Transverse colon (tissue), 4 donors: ENCODE data around the gene DAZAP2. TPM values are rescaled to one million over a fixed set of nuclear protein-coding genes. Genes with fewer than 3 reads are reported as not detected.
"Not testable (repeated sequence)": the region's sequence is repeated elsewhere in the genome, so short reads cannot be mapped to it uniquely, and the experiment has no call there.

ENCODE experiments used
- DNase-seq: peaks from one replicate; pipeline ENCODE4 v3.0.0-alpha.2; 2019
- H3K27ac ChIP-seq, 4 donors: fragments of 200-600 bp; sonication (generic); 2 replicates each; pipeline ENCODE4 v1.5.1; 2016 to 2018; ENCODE audit warnings: inconsistent platforms in 4 of 4
- H3K27me3 ChIP-seq: fragments of 200-600 bp; sonication (generic); 2 replicates; pipeline ENCODE4 v1.5.1; 2017; ENCODE audit warnings: inconsistent platforms
- H3K36me3 ChIP-seq, 4 donors: fragments of 200-600 bp; sonication (generic); 2 replicates each; pipeline ENCODE4 v1.5.1; 2017 to 2019; ENCODE audit warnings: inconsistent platforms in 4 of 4
- H3K4me1 ChIP-seq, 4 donors: fragments of 200-600 bp; sonication (generic); 2 replicates each; pipeline ENCODE4 v1.5.1; 2017 to 2020; ENCODE audit warnings: inconsistent platforms in 4 of 4
- H3K4me3 ChIP-seq, 4 donors: fragments of 200-600 bp; sonication (generic); 1 replicate in 1 of 4; 2 replicates in 3 of 4; pipeline versions ENCODE4 v1.5.1 to v1.6.1; 2017 to 2019; ENCODE audit warnings: inconsistent platforms in 4 of 4
- H3K9me3 ChIP-seq, 2 donors: fragments of 200-600 bp; sonication (generic); 2 replicates each; pipeline ENCODE4 v1.5.1; 2017 to 2019; ENCODE audit warnings: inconsistent platforms in 2 of 2
- CTCF ChIP-seq, 5 experiments: fragments of 200-600 bp in 3 of 5; fragments of 450-650 bp in 2 of 5; sonication (generic) in 3 of 5; IDR thresholded peaks; 1 replicate in 2 of 5; 2 replicates in 3 of 5; pipeline ENCODE4 v1.5.1; 2016 to 2017; ENCODE audit warnings: antibody characterized with exemption in 5 of 5, inconsistent platforms in 3 of 5, mild to moderate bottlenecking in 2 of 5, moderate library complexity in 1 of 5
- EP300 ChIP-seq: sonication (generic); formaldehyde crosslinking; IDR thresholded peaks from one replicate; pipeline ENCODE4 v1.6.1; 2017; ENCODE audit warnings: antibody characterized with exemption, low read depth
- POLR2A ChIP-seq: fragments of 450-650 bp; IDR thresholded peaks from one replicate; pipeline ENCODE4 v1.6.1; 2016; ENCODE audit warnings: antibody characterized with exemption, mild to moderate bottlenecking, moderate library complexity
- POLR2AphosphoS5 ChIP-seq, 3 donors: sonication (generic); formaldehyde crosslinking; IDR thresholded peaks; one replicate each; pipeline ENCODE4 v1.6.1; 2016; ENCODE audit warnings: antibody characterized with exemption in 3 of 3
- WGBS, 2 donors: methylation state at CpG; one replicate each; pipeline ENCODE4 v1.1.5; 2018; ENCODE audit warnings: low coverage in 1 of 2; 5-methylcytosine and 5-hydroxymethylcytosine counted together
- in situ Hi-C, 4 donors: fragments of 200-750 bp; cut with MboI; loops; one replicate each; pipeline versions ENCODE4 v1.15.0 to v1.15.1; 2017; ENCODE audit warnings: low sequenced_read_pairs in 3 of 4, low pct_ligation_motif_present in 1 of 4, low pct_unique_long_range_greater_than_20kb in 1 of 4
- intact Hi-C: fragments of 100-400 bp; cut with DNase I; formaldehyde crosslinking; loops from one replicate; pipeline ENCODE4 v1.15.1; 2023; ENCODE audit warnings: low total_unique reads
- total RNA-seq, 4 donors: library from RNA; depleted of rRNA; stranded (reverse); fragments of >200 nt; gene quantifications; one replicate each; pipeline ENCODE4 v1.1.0, GENCODE V29; 2016

Gene DAZAP2
- total RNA-seq, 4 donors from 2014 or later: 106 to 429 (median 233) TPM

- TF ChIP-seq POLR2A: peak; percentile 10
- TF ChIP-seq EP300: no peak
- peak in 1 of 3 donors; percentile 72 for TF ChIP-seq POLR2AphosphoS5 (IDR thresholded peaks at IDR 0.05)
- H3K27me3 ChIP-seq: peaks cover 4% of the 10 kb centered on the region
- in situ Hi-C loops (loop anchor here in 1 of 4 donors (5.0 kb wide), 1 partner anchor 71 kb away; no protein-coding TSS in a partner anchor), intact Hi-C loops (no loop called here)
- H3K4me1 ChIP-seq: peaks cover 0 to 39% (median 24%) of the 10 kb centered on the region in 4 donors
- DNase-seq: no peak
- H3K9me3 ChIP-seq: no peaks in the 10 kb centered on the region
- H3K27ac ChIP-seq: peak overlapping the region; percentile 89 to 95 (median 92)
- WGBS, 2 donors: 33 to 56% methylated on average over 7 to 9 of the region's 9 CpGs
- no peaks in the 10 kb centered on the region for H3K36me3 ChIP-seq
- peak overlapping the region in 2 of 4 donors; percentile 72 to 80 for H3K4me3 ChIP-seq
Measured at GRCh38 chr12:51270951-51271518, 32.4 kb downstream of the DAZAP2 start.

- Histone ChIP-seq H3K4me1 (peaks cover 0 to 33% (median 21%) of the 10 kb centered on the region in 4 donors), H3K27ac (peak overlapping the region; percentile 89 to 95 (median 92))
- intact Hi-C loops, H3K27me3 ChIP-seq, H3K4me3 ChIP-seq, H3K36me3 ChIP-seq, DNase-seq, H3K9me3 ChIP-seq: not testable (repeated sequence)
- in situ Hi-C loops: loop anchor here in 1 of 4 donors (5.0 kb wide), 1 partner anchor 69 kb away; no protein-coding TSS in a partner anchor
- WGBS, 2 donors: 80 to 86% methylated on average over 2 to 7 of the region's 7 CpGs
Measured at GRCh38 chr12:51272810-51273209, 34.2 kb downstream of the DAZAP2 start.

- 71% methylated on average over 1 of the region's 1 CpG; no CpG with 5 or more reads in 1 of the 2 donors for whole genome bisulfite sequencing, 2 donors
- intact Hi-C loops: no loop called here
Measured at GRCh38 chr12:51275088-51275487, 36.5 kb downstream of the DAZAP2 start.

GRCh38 chr12:51281202-51281924 lies 42.7 kb downstream of the DAZAP2 start:
- WGBS, 2 donors: 89% methylated on average over 4 of the region's 4 CpGs; no CpG with 5 or more reads in 1 of the 2 donors
- H3K27ac ChIP-seq: no peak overlapping the region
- no peaks in the 10 kb centered on the region for H3K4me1 ChIP-seq
- intact Hi-C loops: no loop called here
- no peaks in the 10 kb centered on the region for H3K27me3 ChIP-seq
- no peak for DNase-seq
- TF ChIP-seq POLR2AphosphoS5 (IDR thresholded peaks at IDR 0.05) (no peak), EP300 (no peak), POLR2A (no peak), CTCF (IDR thresholded peaks at IDR 0.05) (no peak)
- in situ Hi-C loops: no loop called here
- no peak overlapping the region for H3K4me3 ChIP-seq
- H3K36me3 ChIP-seq: no peaks in the 10 kb centered on the region
- H3K9me3 ChIP-seq: no peaks in the 10 kb centered on the region

More at GRCh38 chr12:51275088-51275487, 36.5 kb downstream of the DAZAP2 start:
- peaks cover 0 to 33% (median 21%) of the 10 kb centered on the region in 4 donors for H3K4me1 ChIP-seq
- H3K27ac ChIP-seq: peak overlapping the region; percentile 81 to 95 (median 92)
- peak; percentile 67 for DNase-seq
- no peak overlapping the region for H3K4me3 ChIP-seq
- H3K9me3 ChIP-seq: no peaks in the 10 kb centered on the region
- peaks cover 4% of the 10 kb centered on the region for H3K27me3 ChIP-seq
- in situ Hi-C loops: no loop called here
- TF ChIP-seq CTCF (IDR thresholded peaks at IDR 0.05) (peak in 1 of 5 experiments; percentile 12), POLR2A (no peak), POLR2AphosphoS5 (IDR thresholded peaks at IDR 0.05) (no peak)
- H3K36me3 ChIP-seq: no peaks in the 10 kb centered on the region

GRCh38 chr12:51285843-51286242 lies 47.2 kb downstream of the DAZAP2 start:
- in situ Hi-C loops (no loop called here), intact Hi-C loops (no loop called here)
- Histone ChIP-seq H3K4me1 (no peaks in the 10 kb centered on the region), H3K27me3 (no peaks in the 10 kb centered on the region), H3K27ac (no peak overlapping the region), H3K9me3 (no peaks in the 10 kb centered on the region), H3K36me3 (no peaks in the 10 kb centered on the region), H3K4me3 (no peak overlapping the region)
- 93 to 100% methylated on average over 1 of the region's 1 CpG for WGBS, 2 donors
- no peak for DNase-seq
- TF ChIP-seq CTCF (IDR thresholded peaks at IDR 0.05): no peak
- TF ChIP-seq EP300: no peak
- no peak for TF ChIP-seq POLR2A
- no peak for TF ChIP-seq POLR2AphosphoS5 (IDR thresholded peaks at IDR 0.05)
